Femur (tissue), 1 donor: Measurements from ENCODE around the gene CCL17.
"Not testable (repeated sequence)": the region's sequence is repeated elsewhere in the genome, so short reads cannot be mapped to it uniquely, and the experiment has no call there.

Source experiments
- DNase-seq: peaks from one replicate; pipeline ENCODE4 v3.0.0-alpha.2; 2017

CCL17 gene

DNA sequence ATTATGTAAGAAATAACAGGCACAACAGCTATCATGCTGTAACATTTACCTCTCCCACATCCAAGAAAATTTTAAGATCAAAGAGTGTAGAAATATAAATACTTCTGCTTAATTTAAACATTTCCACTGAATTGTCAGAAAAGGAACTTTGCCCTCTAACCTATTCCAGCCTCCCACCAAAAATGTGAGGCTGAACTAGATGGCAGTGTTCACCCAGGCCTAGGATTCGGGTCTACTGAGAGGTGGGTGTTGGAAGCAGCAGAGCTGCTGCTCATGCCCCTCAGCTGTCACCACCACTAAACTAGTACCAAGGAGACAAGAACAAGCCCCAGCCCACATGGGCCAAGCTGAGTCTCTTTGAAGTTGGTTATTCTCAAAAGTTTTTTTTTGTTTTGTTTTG, 31.3 kb downstream of the CCL17 start:
- DNase-seq, result no peak

DNA sequence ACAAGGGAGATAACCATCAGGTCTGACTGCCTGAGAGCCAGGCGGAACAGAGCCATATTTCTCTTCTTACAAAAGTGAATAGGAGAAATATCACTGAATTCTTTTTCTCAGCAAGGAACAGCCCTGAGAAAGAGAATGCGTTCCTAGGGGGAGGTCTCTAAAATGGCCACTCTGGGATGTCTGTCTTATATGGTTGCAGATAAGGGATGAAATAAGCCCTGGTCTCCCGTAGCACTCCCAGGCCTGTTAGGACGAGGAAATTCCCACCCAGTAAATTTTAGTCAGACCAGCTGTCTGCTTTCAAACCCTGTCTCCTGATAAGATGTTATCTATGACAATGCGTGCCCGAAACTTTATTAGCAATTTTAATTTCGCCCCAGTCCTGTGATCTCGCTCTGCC, 35.4 kb downstream of the CCL17 start:
- not testable (repeated sequence) for DNase-seq

DNA sequence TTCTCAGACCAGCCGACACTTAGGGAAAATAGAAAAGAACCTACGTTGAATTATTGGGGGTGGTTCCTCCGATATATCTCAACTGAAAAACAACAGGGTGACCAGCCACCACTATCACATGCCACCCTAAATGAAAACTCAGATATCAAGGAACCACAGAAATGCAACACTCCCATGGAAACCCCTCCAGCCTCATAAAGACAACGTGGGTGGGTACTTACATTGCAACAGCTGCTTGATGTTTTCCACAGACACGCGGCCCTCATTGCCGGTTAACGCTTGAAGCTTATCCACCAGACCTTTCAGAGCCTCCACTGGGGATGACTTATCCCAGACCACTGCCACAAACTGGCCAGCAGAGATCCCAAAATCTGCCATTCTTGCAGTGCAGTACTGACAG, 36.0 kb downstream of the CCL17 start:
- DNase-seq, result not testable (repeated sequence)

DNA sequence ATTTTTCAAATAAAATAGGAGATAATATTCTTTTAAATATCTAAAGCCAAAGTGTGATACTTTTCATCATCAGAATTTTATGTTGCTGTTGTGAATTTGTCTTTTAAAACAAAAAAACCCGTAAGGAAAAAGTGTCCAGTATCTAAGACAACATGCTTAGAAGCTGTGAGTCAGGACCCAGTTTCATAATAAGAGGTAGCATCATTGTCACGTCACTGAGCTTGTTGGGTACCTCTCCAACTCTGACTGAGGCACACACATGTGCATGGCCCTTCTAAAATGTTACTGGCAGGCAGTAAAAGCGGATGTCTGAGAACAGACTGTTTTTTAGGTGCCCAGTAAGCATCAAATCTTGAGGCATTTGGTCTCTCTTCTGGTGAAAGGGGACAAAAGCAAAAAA, 40.1 kb downstream of the CCL17 start:
- DNase-seq, result no peak

DNA sequence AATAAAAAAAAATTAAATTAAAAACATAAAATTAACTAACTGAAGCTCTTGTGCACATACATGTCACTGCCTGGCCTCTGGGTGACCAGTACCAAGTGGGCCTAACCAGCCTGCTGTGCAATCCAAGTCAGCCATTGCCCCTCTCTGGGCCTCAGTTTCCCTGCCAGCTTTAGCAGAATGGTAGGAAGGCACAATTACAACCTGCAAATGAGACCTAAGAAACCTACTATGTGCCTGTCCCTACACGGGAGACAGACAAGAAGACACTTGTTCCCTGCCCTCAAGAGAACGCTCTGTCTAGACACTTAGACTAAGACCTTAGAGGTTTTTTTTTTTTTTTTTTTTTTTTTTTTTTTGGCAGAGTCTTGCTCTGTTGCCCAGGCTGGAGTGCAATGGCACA, 40.9 kb downstream of the CCL17 start:
- DNase-seq, result no peak

DNA sequence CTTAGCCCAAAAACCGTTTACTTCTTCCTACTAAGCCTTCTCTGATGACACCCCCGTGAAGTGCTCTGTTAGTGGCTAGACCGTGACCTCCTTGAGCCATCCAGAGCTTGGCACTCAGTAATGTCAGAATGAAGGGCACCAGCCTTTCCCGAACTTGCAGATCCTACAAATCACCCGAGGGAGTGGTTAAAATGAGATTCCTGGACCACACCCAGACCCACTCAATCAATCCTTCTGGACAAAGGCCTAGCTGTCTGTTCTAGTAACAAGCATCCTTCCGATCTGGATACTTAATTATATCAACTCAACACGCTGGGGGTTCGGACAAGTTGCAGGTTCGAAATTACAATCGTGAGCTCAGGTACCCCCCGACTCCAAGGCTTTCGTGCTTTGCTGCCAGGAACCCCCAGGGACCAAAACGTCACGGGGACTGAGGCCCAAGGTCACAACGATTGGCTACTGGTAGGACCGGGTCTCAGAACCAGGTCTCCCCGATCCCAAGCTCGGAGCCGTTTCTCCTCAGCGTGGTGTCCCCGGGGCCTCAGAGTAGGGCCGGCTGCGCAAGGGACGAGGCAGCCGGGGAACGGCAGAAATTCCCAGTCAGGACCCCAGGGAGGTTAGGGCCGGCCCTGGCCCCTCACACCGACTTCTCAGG, 42.1 kb downstream of the CCL17 start:
- no peak for DNase-seq

DNA sequence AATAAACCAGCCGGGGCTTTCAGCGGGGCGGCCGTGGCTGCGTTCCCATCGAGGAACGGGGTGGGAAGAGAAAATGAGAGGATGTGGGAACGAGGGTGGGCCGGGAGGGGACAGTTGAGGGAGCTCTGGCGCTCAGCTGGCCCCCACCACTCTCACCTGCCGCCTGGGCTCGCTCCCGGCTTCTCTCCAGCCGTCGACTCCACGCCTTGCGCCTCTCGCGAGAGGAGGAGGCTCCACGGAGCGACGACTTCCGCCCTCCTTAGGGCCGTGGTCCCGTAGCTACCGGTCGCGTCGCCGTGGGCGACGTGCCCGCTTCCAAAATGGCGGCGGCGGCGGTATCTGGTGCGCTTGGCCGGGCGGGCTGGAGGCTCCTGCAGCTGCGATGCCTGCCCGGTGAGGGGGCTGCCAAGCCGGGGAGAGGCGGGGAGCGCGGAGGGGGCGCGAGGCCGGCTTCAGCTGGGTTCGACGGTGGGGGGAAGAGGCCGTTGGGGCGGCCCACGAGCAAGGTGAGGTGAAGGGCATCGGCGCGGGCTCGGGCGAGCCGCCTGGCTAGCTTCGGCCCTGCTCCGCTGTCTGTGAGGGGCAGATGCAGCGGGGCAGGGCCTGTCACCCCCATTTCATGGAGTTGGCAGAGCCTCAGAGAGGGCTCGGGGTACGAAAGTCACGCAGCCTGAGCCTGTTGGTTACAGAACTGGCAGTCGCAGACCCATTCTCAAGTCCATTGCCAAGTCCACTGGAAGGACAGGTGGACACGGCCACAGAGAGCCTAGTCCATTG, 42.8 kb downstream of the CCL17 start, which contains the start of the genes CIAPIN1 and COQ9:
Gene CIAPIN1 (minus strand): TSS at position 200 of the 777 bp plus-strand sequence. CDS start 6,457 bp downstream, outside the sequence.
Gene COQ9 (plus strand): TSS at position 294 of the 777 bp plus-strand sequence. CDS start 27 bp downstream, at position 321.
- peak; percentile 97 for DNase-seq

DNA sequence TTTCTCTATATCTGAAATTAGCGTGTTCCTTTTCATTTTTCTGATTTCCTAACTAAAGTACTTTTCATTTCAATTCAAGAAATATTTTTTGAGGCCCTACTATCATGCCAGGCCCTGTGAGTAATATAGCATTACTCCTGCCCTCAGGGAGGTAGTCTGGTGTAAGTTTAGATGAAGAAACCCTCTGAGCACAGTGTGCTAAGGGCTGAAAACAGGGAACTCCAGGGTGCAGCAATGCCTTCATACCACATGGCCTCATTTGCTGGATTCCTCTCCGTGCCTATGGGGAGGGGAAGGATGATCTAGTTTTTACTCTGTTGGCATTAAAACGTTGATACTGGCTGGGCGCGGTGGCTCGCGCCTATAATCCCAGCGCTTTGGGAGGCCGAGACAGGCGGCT, 47.5 kb downstream of the CCL17 start:
- DNase-seq, result no peak

DNA sequence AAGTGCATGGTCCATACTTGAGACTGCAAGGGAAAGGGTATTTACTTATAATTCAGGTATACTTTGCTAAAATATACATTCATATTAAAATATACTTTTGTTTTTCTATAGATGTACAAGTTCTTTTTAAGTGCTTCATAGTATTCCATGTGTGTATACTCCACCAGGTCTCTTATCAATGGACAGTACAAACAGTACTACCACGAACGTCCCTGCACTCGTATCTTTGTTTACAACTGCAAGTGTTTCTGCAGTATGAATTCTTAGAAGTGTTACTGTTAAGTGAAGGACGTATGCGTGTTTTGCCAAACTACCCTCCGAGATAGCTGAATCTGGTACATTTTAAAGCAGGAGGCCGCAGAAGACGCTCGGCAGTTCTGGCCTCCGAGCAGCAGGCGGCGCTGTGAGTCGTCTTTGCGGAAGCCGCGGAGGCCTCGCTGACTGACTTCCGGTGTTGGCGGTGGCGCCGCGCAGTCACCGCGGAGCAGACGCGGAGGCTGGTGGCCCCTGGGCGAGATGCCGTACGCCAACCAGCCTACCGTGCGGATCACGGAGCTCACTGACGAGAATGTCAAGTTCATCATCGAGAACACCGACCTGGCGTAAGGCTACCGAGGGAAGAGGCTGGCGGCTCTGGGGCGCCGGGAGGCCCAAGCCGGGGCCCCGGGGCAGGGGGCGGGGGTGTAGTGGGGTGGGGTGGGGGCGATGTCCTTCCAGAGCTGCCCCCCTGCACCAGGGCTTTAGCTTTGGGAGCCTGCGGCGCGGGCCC, 57.8 kb downstream of the CCL17 start, which contains the start of gene POLR2C:
Gene POLR2C (plus strand): TSS at position 471 of the 769 bp plus-strand sequence. CDS start 46 bp downstream, at position 517.
- peak; percentile 93 for DNase-seq

DNA sequence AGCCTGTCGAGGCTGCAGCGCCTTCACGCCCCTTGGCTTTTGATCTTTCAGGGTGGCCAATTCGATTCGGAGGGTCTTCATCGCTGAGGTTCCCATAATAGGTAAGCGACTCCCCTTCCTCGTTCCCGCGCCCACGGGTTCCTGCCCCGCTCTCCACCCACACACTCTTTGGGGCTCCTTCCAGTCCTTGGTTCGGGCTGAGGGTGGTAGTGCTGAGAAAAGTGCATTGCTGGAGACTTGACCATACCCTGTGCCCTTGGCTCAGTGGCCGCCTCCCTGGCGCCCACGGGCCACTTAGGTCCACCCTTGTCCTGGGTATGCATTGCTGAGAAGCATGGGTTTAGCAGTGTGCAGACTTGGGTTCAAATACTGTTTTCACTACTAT, 58.4 kb downstream of the CCL17 start:
- no peak for DNase-seq

DNA sequence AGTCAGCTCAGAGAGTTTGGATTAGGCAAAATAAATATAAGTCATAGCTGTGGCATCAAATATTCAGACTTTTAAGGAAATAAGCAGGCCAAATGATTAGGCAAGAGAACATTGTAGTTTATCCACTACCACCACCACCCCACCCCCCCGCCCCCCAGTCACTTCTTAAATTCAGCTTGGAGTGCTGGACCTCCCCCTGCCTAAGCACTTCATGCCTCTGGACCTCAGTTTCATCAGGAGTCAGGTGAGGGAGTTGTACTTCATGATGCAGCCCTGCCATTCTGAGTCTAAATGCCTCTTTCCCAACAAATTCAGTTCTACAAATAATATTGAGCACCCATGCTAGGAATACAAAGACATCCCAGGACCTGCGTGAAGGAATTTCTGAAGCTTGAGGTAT, 60.0 kb downstream of the CCL17 start:
- DNase-seq, result no peak
